CD14-positive monocyte (primary cell): Measurements from ENCODE around the gene LDLRAD4. TPM values are rescaled to one million over a fixed set of nuclear protein-coding genes. Genes with fewer than 3 reads are reported as not detected.

Experiments used
- DNase-seq, 3 donors: peaks; one replicate each; pipeline ENCODE4 v3.0.0-alpha.2; 2011 to 2022
- H2AFZ ChIP-seq: 2 replicates; pipeline ENCODE4 v1.6.0; 2012; ENCODE audit warnings: mild to moderate bottlenecking, low read depth, low read length, inconsistent platforms; ENCODE audit not compliant: insufficient read depth, poor library complexity, severe bottlenecking
- H3K27ac ChIP-seq, 2 donors: 1 replicate in 1 of 2; 2 replicates in 1 of 2; pipeline ENCODE4 v1.5.1; 2012 to 2013; ENCODE audit warnings: low read length in 2 of 2, control low read depth in 1 of 2, inconsistent platforms in 1 of 2, low read depth in 1 of 2, mild to moderate bottlenecking in 1 of 2
- H3K27me3 ChIP-seq, 2 donors: one replicate each; pipeline versions ENCODE4 v1.6.0 to v1.6.1; 2011 to 2013; ENCODE audit warnings: low read length in 2 of 2; ENCODE audit not compliant: control insufficient read depth in 2 of 2, insufficient read depth in 2 of 2
- H3K36me3 ChIP-seq, 2 donors: replicated peaks in 1 of 2; 1 replicate in 1 of 2; 2 replicates in 1 of 2; pipeline versions ENCODE4 v1.5.1 to v1.6.1; 2012 to 2013; ENCODE audit warnings: low read length in 2 of 2, control low read depth in 1 of 2, inconsistent platforms in 1 of 2, mild to moderate bottlenecking in 1 of 2; ENCODE audit not compliant: insufficient read depth in 2 of 2, control insufficient read depth in 1 of 2
- H3K4me1 ChIP-seq, 2 donors: 1 replicate in 1 of 2; 2 replicates in 1 of 2; pipeline versions ENCODE4 v1.5.1 to v1.6.1; 2012 to 2013; ENCODE audit warnings: low read length in 2 of 2, control low read depth in 1 of 2, inconsistent platforms in 1 of 2, mild to moderate bottlenecking in 1 of 2, moderate library complexity in 1 of 2; ENCODE audit not compliant: insufficient read depth in 2 of 2, control insufficient read depth in 1 of 2
- H3K4me2 ChIP-seq: replicated peaks from 2 replicates; pipeline ENCODE3; 2012; ENCODE audit warnings: low read length, moderate library complexity, mild to moderate bottlenecking; ENCODE audit not compliant: poor library complexity, severe bottlenecking; ENCODE audit errors: extremely low read depth
- H3K4me3 ChIP-seq, 3 experiments: fragments of 200-600 bp in 1 of 3; sonication (generic) in 1 of 3; replicated peaks in 1 of 3; 1 replicate in 2 of 3; 2 replicates in 1 of 3; pipeline ENCODE4 v1.5.1; 2011 to 2013; ENCODE audit warnings: low read length in 3 of 3, mild to moderate bottlenecking in 3 of 3, control low read depth in 2 of 3, low read depth in 2 of 3, inconsistent platforms in 1 of 3, moderate library complexity in 1 of 3
- H3K79me2 ChIP-seq: 2 replicates; pipeline ENCODE4 v1.6.0; 2012; ENCODE audit warnings: mild to moderate bottlenecking, control low read depth, inconsistent platforms, low read length, moderate library complexity; ENCODE audit not compliant: insufficient read depth
- H3K9ac ChIP-seq: 2 replicates; pipeline ENCODE4 v1.6.0; 2017; ENCODE audit warnings: low read length, mild to moderate bottlenecking; ENCODE audit not compliant: insufficient read depth, poor library complexity, severe bottlenecking
- H3K9me3 ChIP-seq, 2 donors: replicated peaks in 1 of 2; 1 replicate in 1 of 2; 2 replicates in 1 of 2; pipeline versions ENCODE4 v1.5.1 to v1.6.1; 2012 to 2013; ENCODE audit warnings: low read length in 2 of 2, control low read depth in 1 of 2; ENCODE audit not compliant: control insufficient read depth in 1 of 2, insufficient read depth in 1 of 2
- H4K20me1 ChIP-seq: 2 replicates; pipeline ENCODE4 v1.6.0; 2012; ENCODE audit warnings: mild to moderate bottlenecking, low read length, control low read depth, moderate library complexity; ENCODE audit not compliant: insufficient read depth
- H3K27ac Mint-ChIP-seq, 7 donors: one replicate each; pipeline ENCODE4 v1.8.0; 2020; ENCODE audit warnings: mild to moderate bottlenecking in 7 of 7, mixed read lengths in 7 of 7, moderate library complexity in 6 of 7, inconsistent platforms in 2 of 7
- H3K27me3 Mint-ChIP-seq, 3 donors: one replicate each; pipeline ENCODE4 v1.8.0; 2021 to 2022; ENCODE audit warnings: low read depth in 3 of 3, mild to moderate bottlenecking in 3 of 3, mixed read lengths in 3 of 3, moderate library complexity in 3 of 3, inconsistent platforms in 1 of 3
- H3K36me3 Mint-ChIP-seq, 2 donors: one replicate each; pipeline ENCODE4 v1.8.0; 2020; ENCODE audit warnings: mixed read lengths in 2 of 2, inconsistent platforms in 1 of 2, mild to moderate bottlenecking in 1 of 2
- H3K4me1 Mint-ChIP-seq: one replicate; pipeline ENCODE4 v1.8.0; 2020; ENCODE audit warnings: mild to moderate bottlenecking, mixed read lengths
- H3K4me3 Mint-ChIP-seq, 2 donors: one replicate each; pipeline ENCODE4 v1.8.0; 2020; ENCODE audit warnings: mild to moderate bottlenecking in 2 of 2, mixed read lengths in 2 of 2, moderate library complexity in 1 of 2
- H3K9me3 Mint-ChIP-seq, 7 donors: one replicate each; pipeline ENCODE4 v1.8.0; 2020 to 2022; ENCODE audit warnings: mixed read lengths in 7 of 7, mild to moderate bottlenecking in 6 of 7, moderate library complexity in 6 of 7, inconsistent platforms in 2 of 7
- WGBS: methylation state at CpG from one replicate; pipeline ENCODE4 v1.1.5; 2013; ENCODE audit warnings: missing lambda C conversion rate; ENCODE audit not compliant: insufficient coverage; 5-methylcytosine and 5-hydroxymethylcytosine counted together
- intact Hi-C, 2 donors: fragments of 100-400 bp; cut with micrococcal nuclease; formaldehyde crosslinking; loops; one replicate each; pipeline versions ENCODE4 v1.15.0 to v1.15.1; 2023
- polyA plus RNA-seq, 3 donors: library from polyadenylated mRNA; depleted of rRNA in 1 of 3; unstranded in 2 of 3; stranded (reverse) in 1 of 3; fragments of 300-500 nt in 2 of 3; fragments of >200 nt in 1 of 3; fragmentation: Illumina TruSeq in 2 of 3; gene quantifications; 1 replicate in 2 of 3; 2 replicates in 1 of 3; pipeline ENCODE4 v1.2.3, GENCODE V29; 2012 to 2021
- TF ChIP-seq, protein P1 (sequence below): fragments of 200-600 bp; IDR thresholded peaks from one replicate; pipeline ENCODE4 v1.8.0; 2022; ENCODE audit warnings: antibody characterized with exemption, mild to moderate bottlenecking

LDLRAD4 gene
- polyA plus RNA-seq, 3 donors, result 13.5 to 15.4 (median 13.8) TPM

DNA sequence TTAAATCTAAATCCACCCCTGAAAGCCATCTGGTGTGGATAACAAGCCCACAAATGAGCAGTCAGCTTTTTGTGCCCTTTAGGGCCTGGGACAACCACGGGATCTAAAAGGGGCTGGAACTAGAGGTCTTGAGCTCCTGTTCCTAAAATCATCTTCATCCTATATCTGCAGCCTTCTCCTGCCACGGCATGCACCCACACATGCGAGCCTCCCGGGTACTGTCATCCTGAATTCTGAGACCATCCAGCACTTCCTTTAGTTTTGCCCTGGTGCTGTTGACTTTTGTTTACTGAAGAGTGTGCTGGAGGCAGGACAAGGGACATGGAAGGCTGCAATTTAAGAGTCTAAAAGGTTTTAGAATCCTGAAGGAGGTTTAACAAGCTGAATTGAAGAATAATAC is 324.6 kb downstream of the LDLRAD4 start:
- Histone ChIP-seq H4K20me1 (peaks cover 28% of the 10 kb centered on the region), H3K9ac (no peak overlapping the region), H3K36me3 (peaks cover 3 to 11% of the 10 kb centered on the region in 2 donors), H3K27me3 (no peaks in the 10 kb centered on the region), H2AFZ (no peak overlapping the region), H3K9me3 (peaks cover 5 to 10% of the 10 kb centered on the region in 2 donors), H3K4me3 (no peak overlapping the region), H3K79me2 (no peaks in the 10 kb centered on the region), H3K4me2 (no peak overlapping the region), H3K27ac (no peak overlapping the region), H3K4me1 (peaks cover 7 to 11% of the 10 kb centered on the region in 2 donors)
- Mint-ChIP-seq H3K36me3 (peaks cover 23 to 37% of the 10 kb centered on the region in 2 donors), H3K4me1 (peaks cover 13% of the 10 kb centered on the region), H3K4me3 (no peak overlapping the region), H3K9me3 (peaks cover 0 to 8% (median 4%) of the 10 kb centered on the region in 7 donors), H3K27ac (no peak overlapping the region), H3K27me3 (peaks cover 0 to 2% (median 0%) of the 10 kb centered on the region in 3 donors)
- WGBS, result 100% methylated on average over 1 of the region's 4 CpGs
- intact Hi-C loops, result loop anchor here in 1 of 2 donors (10.0 kb wide), 1 partner anchor 172 kb away; no protein-coding TSS in a partner anchor
- TF ChIP-seq, protein P1, sequence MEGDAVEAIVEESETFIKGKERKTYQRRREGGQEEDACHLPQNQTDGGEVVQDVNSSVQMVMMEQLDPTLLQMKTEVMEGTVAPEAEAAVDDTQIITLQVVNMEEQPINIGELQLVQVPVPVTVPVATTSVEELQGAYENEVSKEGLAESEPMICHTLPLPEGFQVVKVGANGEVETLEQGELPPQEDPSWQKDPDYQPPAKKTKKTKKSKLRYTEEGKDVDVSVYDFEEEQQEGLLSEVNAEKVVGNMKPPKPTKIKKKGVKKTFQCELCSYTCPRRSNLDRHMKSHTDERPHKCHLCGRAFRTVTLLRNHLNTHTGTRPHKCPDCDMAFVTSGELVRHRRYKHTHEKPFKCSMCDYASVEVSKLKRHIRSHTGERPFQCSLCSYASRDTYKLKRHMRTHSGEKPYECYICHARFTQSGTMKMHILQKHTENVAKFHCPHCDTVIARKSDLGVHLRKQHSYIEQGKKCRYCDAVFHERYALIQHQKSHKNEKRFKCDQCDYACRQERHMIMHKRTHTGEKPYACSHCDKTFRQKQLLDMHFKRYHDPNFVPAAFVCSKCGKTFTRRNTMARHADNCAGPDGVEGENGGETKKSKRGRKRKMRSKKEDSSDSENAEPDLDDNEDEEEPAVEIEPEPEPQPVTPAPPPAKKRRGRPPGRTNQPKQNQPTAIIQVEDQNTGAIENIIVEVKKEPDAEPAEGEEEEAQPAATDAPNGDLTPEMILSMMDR, result no peak
- DNase-seq, result no peak

DNA sequence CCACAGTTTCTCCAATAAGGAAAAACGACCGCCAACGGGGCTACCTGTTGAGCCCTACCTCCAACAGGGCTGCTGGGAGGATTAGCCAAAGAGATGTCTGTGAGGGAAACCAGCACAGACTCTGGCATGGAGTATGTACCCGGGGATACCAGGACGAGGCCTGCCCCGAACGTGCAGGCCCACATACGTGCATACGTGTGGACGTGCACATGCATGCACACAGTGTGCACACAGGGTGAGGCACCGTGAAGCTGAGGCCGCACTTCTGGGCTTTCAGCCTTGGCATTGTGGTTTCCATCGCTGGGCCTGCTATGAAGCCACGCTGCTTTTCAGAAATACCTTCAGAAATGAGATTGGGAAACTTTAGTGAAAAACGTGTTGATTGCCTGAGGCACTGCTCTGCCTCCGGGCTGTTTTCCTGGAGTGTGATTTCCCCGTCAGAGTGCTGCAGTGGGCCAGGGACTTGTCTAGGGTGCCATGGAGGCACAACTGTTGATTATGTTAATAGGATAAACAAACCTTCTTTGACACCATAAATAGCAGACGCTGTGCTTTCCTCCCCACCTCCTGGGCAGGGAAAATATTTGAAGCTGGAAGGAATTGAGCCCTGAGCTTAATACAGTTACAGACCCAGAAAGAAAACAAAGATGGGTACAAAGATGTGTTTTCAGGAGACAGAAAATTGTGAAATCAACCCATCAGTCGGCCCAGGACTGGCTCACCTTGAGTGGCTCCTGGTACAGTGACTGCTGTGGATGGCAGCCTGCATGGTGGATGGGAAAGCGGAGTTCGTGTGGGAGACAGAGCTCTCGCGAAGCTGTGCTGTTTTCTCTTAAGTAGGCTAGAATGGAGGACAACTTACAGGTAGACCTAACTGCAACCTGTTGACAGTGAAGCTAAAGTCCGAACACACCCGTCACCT is 325.5 kb downstream of the LDLRAD4 start:
- intact Hi-C loops, result loop anchor here in 1 of 2 donors (10.0 kb wide), 1 partner anchor 171 kb away; no protein-coding TSS in a partner anchor
- H3K27ac Mint-ChIP-seq, result no peak overlapping the region
- WGBS, result 96% methylated on average over 22 of the region's 25 CpGs
- Histone ChIP-seq H3K4me1 (peaks cover 10 to 12% of the 10 kb centered on the region in 2 donors), H3K79me2 (no peaks in the 10 kb centered on the region), H3K9ac (no peak overlapping the region), H3K27me3 (no peaks in the 10 kb centered on the region), H3K4me3 (no peak overlapping the region), H3K27ac (no peak overlapping the region), H3K9me3 (peaks cover 5 to 11% of the 10 kb centered on the region in 2 donors), H3K4me2 (no peak overlapping the region), H4K20me1 (peaks cover 22% of the 10 kb centered on the region), H3K36me3 (peaks cover 3 to 11% of the 10 kb centered on the region in 2 donors), H2AFZ (no peak overlapping the region)
- TF ChIP-seq, protein P1, result no peak
- peaks cover 0 to 2% (median 0%) of the 10 kb centered on the region in 3 donors for H3K27me3 Mint-ChIP-seq
- peaks cover 23 to 38% of the 10 kb centered on the region in 2 donors for H3K36me3 Mint-ChIP-seq
- peaks cover 0 to 8% (median 4%) of the 10 kb centered on the region in 7 donors for H3K9me3 Mint-ChIP-seq
- DNase-seq, result no peak
- no peak overlapping the region for H3K4me3 Mint-ChIP-seq
- H3K4me1 Mint-ChIP-seq, result peaks cover 15% of the 10 kb centered on the region
